Measurements from ENCODE around the gene SCN1A. TPM values are rescaled to one million over a fixed set of nuclear protein-coding genes. Genes with fewer than 3 reads are reported as not detected.

The SCN1A gene
- total RNA-seq, 1 donor from 2014 or later, result not detected

- H3K9me3 Mint-ChIP-seq, result no peaks in the 10 kb centered on the region
- DNase-seq, result no peak
- H3K27ac Mint-ChIP-seq, result no peak overlapping the region
- H3K36me3 Mint-ChIP-seq (ENCODE audit: low read depth), result no peaks in the 10 kb centered on the region
- H3K4me3 Mint-ChIP-seq, result no peak overlapping the region
- H3K27me3 Mint-ChIP-seq, result peaks cover 15% of the 10 kb centered on the region
- no peaks in the 10 kb centered on the region for H3K4me1 Mint-ChIP-seq
- intact Hi-C loops (cut with micrococcal nuclease), result no loop called here
Measured at GRCh38 chr2:165961818-165962217, 166.0 kb downstream of the SCN1A start.

GRCh38 chr2:165959371-165959770, 168.4 kb downstream of the SCN1A start:
- intact Hi-C loops (cut with micrococcal nuclease), result no loop called here
- Mint-ChIP-seq H3K27ac (no peak overlapping the region), H3K4me1 (peaks cover 5% of the 10 kb centered on the region), H3K4me3 (no peak overlapping the region), H3K9me3 (no peaks in the 10 kb centered on the region), H3K36me3 (ENCODE audit: low read depth) (no peaks in the 10 kb centered on the region), H3K27me3 (peaks cover 14% of the 10 kb centered on the region)
- no peak for DNase-seq

GRCh38 chr2:165958313-165958960, 169.4 kb downstream of the SCN1A start:
- H3K4me3 Mint-ChIP-seq, result no peak overlapping the region
- H3K4me1 Mint-ChIP-seq, result peaks cover 5% of the 10 kb centered on the region
- peaks cover 9% of the 10 kb centered on the region for H3K27me3 Mint-ChIP-seq
- H3K36me3 Mint-ChIP-seq (ENCODE audit: low read depth), result no peaks in the 10 kb centered on the region
- H3K27ac Mint-ChIP-seq, result no peak overlapping the region
- DNase-seq, result no peak
- H3K9me3 Mint-ChIP-seq, result no peaks in the 10 kb centered on the region
- intact Hi-C loops (cut with micrococcal nuclease), result no loop called here

GRCh38 chr2:165957030-165957675, 170.7 kb downstream of the SCN1A start:
- H3K4me1 Mint-ChIP-seq, result peaks cover 5% of the 10 kb centered on the region
- no peak overlapping the region for H3K27ac Mint-ChIP-seq
- peaks cover 7% of the 10 kb centered on the region for H3K27me3 Mint-ChIP-seq
- no peaks in the 10 kb centered on the region for H3K9me3 Mint-ChIP-seq
- H3K36me3 Mint-ChIP-seq (ENCODE audit: low read depth), result no peaks in the 10 kb centered on the region
- no peak overlapping the region for H3K4me3 Mint-ChIP-seq
- intact Hi-C loops (cut with micrococcal nuclease), result no loop called here
- no peak for DNase-seq

GRCh38 chr2:165953655-165954606, 173.9 kb downstream of the SCN1A start, which contains the start of gene TTC21B:
Gene TTC21B (minus strand): TSS chr2:165953776. CDS start chr2:165953705, 71 bp downstream.
- Mint-ChIP-seq H3K27ac (no peak within 1 kb of the TSS), H3K4me3 (peak within 1 kb of the TSS; percentile 50), H3K36me3 (ENCODE audit: low read depth) (peaks cover 3% of the 10 kb centered on the region), H3K27me3 (no peaks in the 10 kb centered on the region), H3K4me1 (peaks cover 5% of the 10 kb centered on the region), H3K9me3 (no peaks in the 10 kb centered on the region)
- intact Hi-C loops (cut with micrococcal nuclease), result loop anchor here (1.0 to 2.0 kb wide), 3 partner anchors 77 to 174 kb away; partner anchors contain the start of genes GALNT3 and SCN1A
- DNase-seq, result peak; percentile 98

- H3K9me3 Mint-ChIP-seq, result no peaks in the 10 kb centered on the region
- intact Hi-C loops (cut with micrococcal nuclease), result loop anchor here (2.0 kb wide), 2 partner anchors 76 to 158 kb away; partner anchors contain the start of gene GALNT3
- H3K4me3 Mint-ChIP-seq, result no peak overlapping the region
- H3K36me3 Mint-ChIP-seq (ENCODE audit: low read depth), result peaks cover 3% of the 10 kb centered on the region
- no peak for DNase-seq
- no peak overlapping the region for H3K27ac Mint-ChIP-seq
- no peaks in the 10 kb centered on the region for H3K27me3 Mint-ChIP-seq
- H3K4me1 Mint-ChIP-seq, result peaks cover 5% of the 10 kb centered on the region
Measured at GRCh38 chr2:165953306-165953654, 174.5 kb downstream of the SCN1A start.

GRCh38 chr2:165952741-165953211, 175.0 kb downstream of the SCN1A start:
- Mint-ChIP-seq H3K4me1 (peaks cover 5% of the 10 kb centered on the region), H3K27ac (no peak overlapping the region), H3K9me3 (no peaks in the 10 kb centered on the region), H3K36me3 (ENCODE audit: low read depth) (peaks cover 5% of the 10 kb centered on the region), H3K4me3 (no peak overlapping the region), H3K27me3 (no peaks in the 10 kb centered on the region)
- DNase-seq, result no peak
- intact Hi-C loops (cut with micrococcal nuclease), result loop anchor here (2.0 kb wide), 2 partner anchors 76 to 158 kb away; partner anchors contain the start of gene GALNT3

GRCh38 chr2:165952085-165952484, 175.7 kb downstream of the SCN1A start:
- no peak overlapping the region for H3K4me3 Mint-ChIP-seq
- H3K27me3 Mint-ChIP-seq, result no peaks in the 10 kb centered on the region
- intact Hi-C loops (cut with micrococcal nuclease), result loop anchor here (2.0 kb wide), 2 partner anchors 75 to 157 kb away; partner anchors contain the start of gene GALNT3
- no peaks in the 10 kb centered on the region for H3K9me3 Mint-ChIP-seq
- DNase-seq, result no peak
- no peak overlapping the region for H3K27ac Mint-ChIP-seq
- H3K4me1 Mint-ChIP-seq, result peaks cover 5% of the 10 kb centered on the region
- H3K36me3 Mint-ChIP-seq (ENCODE audit: low read depth), result peaks cover 10% of the 10 kb centered on the region

- intact Hi-C loops (cut with micrococcal nuclease), result no loop called here
Measured at GRCh38 chr2:165950438-165950837, 177.4 kb downstream of the SCN1A start.

GRCh38 chr2:165941827-165942226, 186.0 kb downstream of the SCN1A start:
- intact Hi-C loops (cut with micrococcal nuclease), result no loop called here
- Mint-ChIP-seq H3K36me3 (ENCODE audit: low read depth) (peaks cover 46% of the 10 kb centered on the region), H3K9me3 (no peaks in the 10 kb centered on the region), H3K27me3 (no peaks in the 10 kb centered on the region), H3K4me3 (no peak overlapping the region), H3K27ac (no peak overlapping the region), H3K4me1 (peaks cover 2% of the 10 kb centered on the region)
- DNase-seq, result no peak

More at GRCh38 chr2:165950438-165950837, 177.4 kb downstream of the SCN1A start:
- Mint-ChIP-seq H3K27me3 (no peaks in the 10 kb centered on the region), H3K9me3 (no peaks in the 10 kb centered on the region), H3K4me1 (peaks cover 4% of the 10 kb centered on the region), H3K4me3 (no peak overlapping the region), H3K27ac (no peak overlapping the region), H3K36me3 (ENCODE audit: low read depth) (peaks cover 10% of the 10 kb centered on the region)
- DNase-seq, result no peak

GRCh38 chr2:165938237-165938636, 189.6 kb downstream of the SCN1A start:
- H3K4me3 Mint-ChIP-seq, result no peak overlapping the region
- intact Hi-C loops (cut with micrococcal nuclease), result no loop called here
- peaks cover 2% of the 10 kb centered on the region for H3K4me1 Mint-ChIP-seq
- no peak for DNase-seq
- no peak overlapping the region for H3K27ac Mint-ChIP-seq
- no peaks in the 10 kb centered on the region for H3K27me3 Mint-ChIP-seq
- H3K9me3 Mint-ChIP-seq, result no peaks in the 10 kb centered on the region
- H3K36me3 Mint-ChIP-seq (ENCODE audit: low read depth), result peaks cover 46% of the 10 kb centered on the region
